Dedifferentiated amniotic fluid mesenchymal stem cell (primary cell): ENCODE measurements around the gene DAAM1.

Source experiments
- DNase-seq: peaks from one replicate; pipeline ENCODE4 v3.0.0-alpha.2; 2016; ENCODE audit errors: extremely low spot score

DAAM1 gene

DNA sequence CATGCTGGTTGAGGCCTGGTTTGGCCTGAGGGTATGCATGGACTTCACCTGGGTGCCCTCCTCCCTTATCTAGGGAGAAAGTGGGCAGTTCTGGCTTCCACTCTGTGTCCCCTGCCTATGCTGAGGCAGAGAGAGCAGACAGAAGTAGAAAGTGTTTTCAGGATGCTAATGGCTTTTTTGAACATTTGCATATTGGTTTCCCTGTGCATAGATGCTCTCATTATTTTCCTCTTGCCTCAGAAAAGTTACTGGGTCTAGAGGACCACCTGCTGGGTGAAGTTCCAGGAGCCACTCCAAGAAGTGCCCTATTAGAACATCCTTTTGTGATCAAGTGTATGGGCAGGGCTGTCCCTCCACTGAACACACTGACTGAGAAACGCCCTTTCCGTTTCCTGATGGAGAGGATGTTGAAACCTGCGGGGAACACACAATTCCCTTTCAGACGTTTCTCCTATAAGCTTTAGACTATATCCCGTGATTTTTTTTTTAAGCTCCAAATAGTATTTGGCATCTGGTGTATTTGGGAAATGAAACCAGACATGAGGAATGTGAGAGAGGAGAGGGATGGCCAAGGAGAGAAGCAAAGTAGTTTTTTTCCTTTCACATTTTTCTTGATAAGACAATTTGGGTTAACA is 66.6 kb downstream of the DAAM1 start:
- DNase-seq, result peak; percentile 43

- no peak for DNase-seq
These were observed 67.9 kb downstream of the DAAM1 start for GRCh38 chr14:59256331-59256730.

DNA sequence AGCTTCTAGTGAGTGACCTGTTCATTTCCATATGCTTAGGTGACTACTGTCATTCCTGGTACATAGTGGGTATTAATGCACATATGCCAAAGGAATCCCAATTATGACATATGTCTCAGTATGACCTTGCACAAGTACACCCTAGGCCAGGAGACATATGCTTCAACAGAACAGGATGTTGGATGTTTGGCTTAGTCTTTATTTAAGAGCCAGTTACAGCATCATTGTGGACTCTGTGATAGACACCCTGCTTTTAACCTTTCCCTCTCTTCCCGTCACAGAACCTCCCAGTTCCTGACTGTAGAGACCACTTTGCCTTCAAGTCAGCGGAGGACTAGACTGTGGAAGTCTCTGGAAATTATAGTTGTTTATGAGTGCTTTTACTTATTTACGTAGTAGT is 72.9 kb downstream of the DAAM1 start:
- DNase-seq, result no peak

GRCh38 chr14:59262717-59263454 is 74.4 kb downstream of the DAAM1 start:
- DNase-seq, result no peak

DNA sequence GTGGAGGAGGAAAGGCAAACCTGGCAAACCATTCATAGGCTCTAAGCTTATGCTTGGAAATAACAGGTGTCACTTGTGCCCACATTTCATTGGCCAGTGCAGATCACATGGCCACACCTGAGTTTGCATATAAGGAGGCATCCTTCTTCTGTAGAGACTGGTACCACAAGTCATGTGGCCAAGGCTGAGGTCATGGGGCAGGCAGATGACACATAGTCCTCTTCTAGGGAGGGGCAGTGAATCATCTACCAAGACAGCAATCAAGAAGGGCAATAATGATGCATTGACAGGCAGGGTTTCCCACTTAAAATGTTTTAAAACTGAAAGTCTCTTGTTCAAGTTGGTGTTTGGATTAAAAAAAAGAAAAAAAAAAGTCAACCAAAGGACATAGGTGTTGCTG is 77.3 kb downstream of the DAAM1 start:
- DNase-seq, result no peak

DNA sequence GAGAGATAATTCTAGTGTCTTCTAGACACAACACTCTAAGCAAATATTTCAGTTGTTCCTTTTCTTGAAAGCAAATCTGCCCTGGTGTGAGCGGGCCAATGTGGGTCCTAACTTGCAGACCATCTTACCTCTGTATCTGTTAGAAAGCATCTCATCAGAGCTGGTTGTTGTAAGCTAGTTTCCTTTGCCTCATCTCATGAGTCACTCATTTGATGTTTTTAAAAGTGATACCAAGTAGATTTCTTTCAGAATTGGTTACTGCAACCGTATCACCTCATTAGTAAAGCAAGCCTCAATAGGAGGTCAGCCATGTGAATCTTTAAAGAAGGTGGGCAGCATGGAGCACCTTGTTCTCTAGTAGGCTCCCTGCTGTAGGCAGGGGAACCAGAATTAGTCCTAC is 78.6 kb downstream of the DAAM1 start:
- no peak for DNase-seq

GRCh38 chr14:59268011-59268410 is 79.5 kb downstream of the DAAM1 start:
- no peak for DNase-seq

DNA sequence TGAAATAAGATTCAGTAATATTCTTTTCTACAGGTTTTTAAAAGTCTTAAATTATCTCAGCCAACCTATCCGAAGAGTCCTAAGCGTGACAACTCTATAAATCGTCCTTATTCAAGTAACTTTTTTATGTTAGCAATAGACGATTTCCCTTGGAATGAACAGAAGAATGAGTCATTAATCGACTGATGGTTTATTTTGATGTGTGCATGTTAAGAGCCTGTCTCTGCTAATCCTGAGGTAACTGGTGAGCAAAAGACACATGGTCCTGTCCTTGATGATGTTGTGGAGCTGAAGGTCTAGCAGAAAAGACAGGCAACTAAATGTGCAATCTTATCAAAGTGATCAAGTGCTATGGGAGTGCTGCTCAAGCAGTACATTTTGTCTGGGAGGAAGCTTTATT is 80.4 kb downstream of the DAAM1 start:
- no peak for DNase-seq

- DNase-seq, result no peak
These were observed 81.0 kb downstream of the DAAM1 start for GRCh38 chr14:59269466-59269865.

GRCh38 chr14:59271256-59271655 is 82.8 kb downstream of the DAAM1 start:
- no peak for DNase-seq

GRCh38 chr14:59271734-59272133 is 83.3 kb downstream of the DAAM1 start:
- no peak for DNase-seq

DNA sequence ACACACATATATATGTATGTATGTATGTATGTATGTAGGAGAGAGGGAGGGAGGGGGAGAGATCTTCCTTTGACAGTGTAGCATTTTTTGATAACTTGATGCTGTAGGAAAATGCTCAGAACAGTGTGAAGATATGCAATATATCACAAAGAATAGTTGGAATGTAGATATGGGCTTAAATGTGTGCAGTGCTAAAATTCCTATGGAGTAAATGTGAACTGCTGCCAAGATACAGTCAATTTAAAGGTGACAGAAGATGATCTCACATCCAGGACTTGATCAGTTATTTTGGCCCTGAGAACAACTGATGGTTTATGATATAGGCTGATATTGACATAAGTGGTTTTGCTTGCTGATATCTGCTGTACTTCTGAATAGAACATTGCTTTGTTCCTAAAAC is 84.2 kb downstream of the DAAM1 start:
- no peak for DNase-seq

DNA sequence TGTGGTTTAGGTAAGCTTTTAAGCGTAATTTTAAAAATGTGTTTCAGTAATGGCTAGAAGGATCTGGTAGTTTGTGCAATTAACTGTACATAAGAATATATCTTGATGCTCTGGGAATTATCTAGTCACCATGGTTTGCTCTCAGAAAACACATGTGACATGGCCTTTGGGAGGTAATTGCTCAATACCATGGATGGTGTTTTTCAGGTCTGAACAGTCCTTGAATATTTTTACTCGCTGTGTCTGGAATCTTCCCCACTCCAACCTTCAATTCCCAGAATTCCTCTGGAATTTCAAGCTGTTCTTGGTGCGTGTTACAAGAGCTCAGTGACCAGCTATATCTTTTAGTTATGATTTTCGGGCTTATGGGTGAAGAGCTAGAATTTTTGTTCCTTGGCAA is 85.3 kb downstream of the DAAM1 start:
- DNase-seq, result no peak

GRCh38 chr14:59274991-59275391 is 86.5 kb downstream of the DAAM1 start:
- no peak for DNase-seq

DNA sequence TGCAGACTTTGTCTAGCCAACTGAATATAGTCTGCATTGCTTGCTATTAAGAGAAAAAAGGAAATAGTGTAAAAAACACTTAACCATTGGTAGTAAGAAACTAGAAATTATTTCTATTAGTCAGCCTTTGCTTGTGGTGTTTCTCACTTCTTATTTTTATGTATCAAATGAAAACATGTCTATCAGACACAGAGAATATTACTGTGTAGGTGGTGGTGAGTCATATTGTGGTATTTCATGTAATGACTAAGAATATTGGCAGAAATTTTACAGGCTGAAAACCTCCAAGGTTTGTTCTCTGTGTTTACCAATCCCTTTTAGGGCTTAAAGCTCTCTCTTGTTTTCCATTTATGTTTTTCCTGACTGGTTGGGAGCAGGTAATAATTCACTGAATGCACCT is 87.2 kb downstream of the DAAM1 start:
- peak; percentile 77 for DNase-seq

- no peak for DNase-seq
These were observed 87.8 kb downstream of the DAAM1 start for GRCh38 chr14:59276235-59276634.

GRCh38 chr14:59277659-59278058 is 89.2 kb downstream of the DAAM1 start:
- DNase-seq, result no peak

- peak; percentile 80 for DNase-seq
These were observed 89.6 kb downstream of the DAAM1 start for GRCh38 chr14:59278111-59278510.

- no peak for DNase-seq
These were observed 92.5 kb downstream of the DAAM1 start for GRCh38 chr14:59280961-59281360.

GRCh38 chr14:59281609-59282377 is 93.3 kb downstream of the DAAM1 start:
- no peak for DNase-seq

GRCh38 chr14:59282378-59282765 is 93.9 kb downstream of the DAAM1 start:
- DNase-seq, result no peak

GRCh38 chr14:59283361-59283760 is 94.9 kb downstream of the DAAM1 start:
- no peak for DNase-seq

DNA sequence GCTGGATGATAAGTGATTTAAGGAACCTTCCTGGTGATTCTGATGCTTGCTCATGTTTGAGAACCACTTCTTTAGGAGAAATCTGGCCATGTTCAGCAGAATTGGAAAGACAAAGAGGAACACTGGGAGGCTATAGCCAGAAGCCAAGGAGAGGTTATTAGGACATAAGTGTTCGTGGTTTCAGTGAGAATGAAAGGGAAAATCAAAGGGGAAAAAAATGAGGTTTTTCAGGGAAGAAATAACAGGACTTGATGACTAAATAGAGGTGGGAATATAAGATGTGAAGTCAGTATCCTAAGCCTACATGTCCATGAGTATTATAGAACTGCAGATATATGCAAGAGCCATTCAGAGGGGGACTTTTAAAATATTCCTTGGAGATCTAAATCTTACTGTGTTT is 95.6 kb downstream of the DAAM1 start:
- no peak for DNase-seq
